Esophagus (tissue), 2 donors: ENCODE measurements around the gene CHST6. TPM values are rescaled to one million over a fixed set of nuclear protein-coding genes. Genes with fewer than 3 reads are reported as not detected.
"Not testable (repeated sequence)": the region's sequence is repeated elsewhere in the genome, so short reads cannot be mapped to it uniquely, and the experiment has no call there.

Experiments used
- H3K27ac ChIP-seq, 2 donors: one replicate each; pipeline ENCODE4 v1.5.1; 2013; ENCODE audit warnings: low read depth in 2 of 2, mild to moderate bottlenecking in 2 of 2, inconsistent platforms in 1 of 2, low read length in 1 of 2, moderate library complexity in 1 of 2
- H3K27me3 ChIP-seq, 2 donors: one replicate each; pipeline ENCODE4 v1.6.1; 2013; ENCODE audit warnings: low read length in 2 of 2, control low read depth in 1 of 2, mild to moderate bottlenecking in 1 of 2; ENCODE audit not compliant: insufficient read depth in 2 of 2, control insufficient read depth in 1 of 2
- H3K36me3 ChIP-seq, 2 donors: one replicate each; pipeline ENCODE4 v1.6.1; 2013; ENCODE audit warnings: low read length in 1 of 2; ENCODE audit not compliant: control insufficient read depth in 2 of 2, insufficient read depth in 2 of 2
- H3K4me1 ChIP-seq, 2 donors: one replicate each; pipeline ENCODE4 v1.6.1; 2013; ENCODE audit warnings: low read length in 1 of 2; ENCODE audit not compliant: control insufficient read depth in 2 of 2, insufficient read depth in 2 of 2
- H3K4me3 ChIP-seq, 2 donors: one replicate each; pipeline ENCODE4 v1.5.1; 2013; ENCODE audit warnings: low read length in 2 of 2, mild to moderate bottlenecking in 2 of 2, low read depth in 1 of 2, moderate library complexity in 1 of 2
- H3K9me3 ChIP-seq, 2 donors: one replicate each; pipeline ENCODE4 v1.6.1; 2013; ENCODE audit warnings: mild to moderate bottlenecking in 2 of 2, low read depth in 1 of 2, low read length in 1 of 2, moderate library complexity in 1 of 2; ENCODE audit not compliant: control insufficient read depth in 2 of 2, insufficient read depth in 1 of 2
- WGBS, 2 donors: extraction: QIAGEN DNeasy Blood & Tissue Kit; methylation state at CpG; one replicate each; pipeline ENCODE4 v1.1.7; 2013; 5-methylcytosine and 5-hydroxymethylcytosine counted together
- polyA plus RNA-seq, 2 donors: library from polyadenylated mRNA; stranded (reverse); fragments of 200-250 nt; gene quantifications; one replicate each; pipeline ENCODE4 v1.2.3, GENCODE V29; 2013
- donor health status: healthy with polysubstance abuse.
- donor health status: Bipolar disorder and iron deficiency.

Gene CHST6
- polyA plus RNA-seq, 2 donors: 0.39 to 2.0 TPM

DNA sequence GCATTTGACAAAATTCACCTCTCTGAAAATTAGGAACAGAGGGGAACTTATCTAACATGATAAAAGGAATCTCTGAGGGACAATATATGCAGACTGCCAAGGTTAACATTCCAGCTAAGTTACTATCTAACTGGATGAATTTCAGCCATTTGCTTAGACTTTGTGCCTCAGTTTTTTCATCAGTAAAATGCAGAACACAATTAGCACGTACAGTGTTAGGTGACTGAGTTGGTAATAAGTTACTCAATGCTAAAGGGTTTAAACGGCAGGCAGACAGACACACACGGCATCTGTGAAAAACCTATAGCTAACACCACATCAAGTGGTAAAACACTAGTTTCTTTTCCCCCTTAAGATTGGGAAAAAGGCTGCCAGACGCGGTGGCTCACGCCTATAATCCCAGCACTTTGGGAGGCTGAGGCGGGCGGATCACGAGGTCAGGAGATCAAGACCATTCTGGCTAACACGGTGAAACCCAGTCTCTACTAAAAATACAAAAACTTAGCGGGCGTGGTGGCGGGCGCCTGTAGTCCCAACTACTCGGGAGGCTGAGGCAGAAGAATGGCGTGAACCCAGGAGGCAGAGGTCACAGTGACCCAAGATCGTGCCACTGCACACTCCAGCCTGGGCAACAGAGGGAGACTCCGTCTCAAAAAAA is 71.0 kb downstream of the CHST6 start:
- H3K27me3 ChIP-seq, H3K9me3 ChIP-seq, H3K27ac ChIP-seq, H3K36me3 ChIP-seq, H3K4me3 ChIP-seq, H3K4me1 ChIP-seq: not testable (repeated sequence)
- 86 to 90% methylated on average over 18 of the region's 18 CpGs for WGBS, 2 donors

DNA sequence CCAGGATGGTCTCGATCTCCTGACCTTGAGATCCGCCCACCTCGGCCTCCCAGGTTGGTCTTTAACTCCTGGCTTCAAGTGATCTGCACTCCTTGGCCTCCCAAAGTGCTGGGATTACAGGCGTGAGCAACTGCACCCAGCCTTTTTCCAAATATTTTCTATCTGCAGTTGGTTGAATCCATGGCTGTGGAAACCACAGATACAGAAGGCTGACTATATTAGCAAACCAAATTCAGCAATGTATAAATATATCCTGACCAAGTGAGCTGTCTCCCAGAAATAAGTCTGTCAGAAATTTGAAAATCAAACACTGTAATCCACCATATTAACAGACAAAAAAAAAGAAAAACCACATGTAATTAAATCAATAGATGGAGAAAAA is 71.5 kb downstream of the CHST6 start:
- Histone ChIP-seq H3K27ac (no peak overlapping the region), H3K9me3 (no peaks in the 10 kb centered on the region), H3K36me3 (no peaks in the 10 kb centered on the region), H3K4me3 (no peak overlapping the region), H3K27me3 (no peaks in the 10 kb centered on the region), H3K4me1 (peaks cover 0 to 2% of the 10 kb centered on the region in 2 donors)
- 78 to 79% methylated on average over 4 of the region's 4 CpGs for WGBS, 2 donors

Other genes with a start within 250 kb of the CHST6 start
- 10 to 100 TPM; 20.2 to 25.7 TPM for gene BCAR1, start 243.8 kb downstream of the CHST6 start, polyA plus RNA-seq
- gene CFDP1, start 61.9 kb downstream of the CHST6 start, polyA plus RNA-seq: 10 to 100 TPM; 34.9 to 37.1 TPM
- 1 to 10 TPM; 5.0 to 5.2 TPM for gene TMEM170A, start 30.8 kb downstream of the CHST6 start, polyA plus RNA-seq
- gene CHST5, start 40.7 kb upstream of the CHST6 start, polyA plus RNA-seq: under 1 TPM; 0.10 to 0.13 TPM
- 1 to 10 TPM; 1.9 to 2.0 TPM for gene TMEM231, start 60.8 kb upstream of the CHST6 start, polyA plus RNA-seq
- gene GABARAPL2, start 70.9 kb upstream of the CHST6 start, polyA plus RNA-seq: 10 to 100 TPM; 83.1 to 96.6 TPM
- gene ADAT1, start 127.8 kb upstream of the CHST6 start, polyA plus RNA-seq: 1 to 10 TPM; 8.4 to 10.0 TPM
- 10 to 100 TPM; 49.6 to 88.5 TPM for gene KARS1, start 152.2 kb upstream of the CHST6 start, polyA plus RNA-seq
- gene TERF2IP, start 152.3 kb upstream of the CHST6 start, polyA plus RNA-seq: 10 to 100 TPM; 23.1 to 27.6 TPM
- gene CPHXL2, start 181.6 kb upstream of the CHST6 start, polyA plus RNA-seq: not detected
- not detected for gene DUXB, start 206.0 kb upstream of the CHST6 start, polyA plus RNA-seq
- gene CPHXL, start 231.0 kb upstream of the CHST6 start, polyA plus RNA-seq: not detected